ENCODE data around the gene OR10S1.

OR10S1 gene

DNA sequence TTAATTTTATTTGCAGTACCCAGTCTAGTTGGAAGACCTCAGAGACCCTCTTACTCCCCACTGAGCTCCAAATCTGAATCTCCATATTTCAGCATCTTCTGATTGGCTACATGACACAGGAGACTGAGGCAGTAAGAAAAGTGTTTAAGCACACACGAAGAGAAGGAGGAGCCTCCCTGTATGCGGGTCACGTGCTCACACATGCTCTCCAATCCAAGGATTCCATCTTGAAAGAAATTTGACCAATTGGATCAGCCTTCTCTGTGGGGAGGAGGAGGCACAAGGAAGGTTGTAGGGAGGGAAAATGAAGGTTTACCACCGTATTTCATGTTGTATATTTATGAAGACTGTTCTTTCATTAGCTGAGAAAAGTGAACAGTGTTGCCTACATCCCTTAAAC, 35.2 kb downstream of the OR10S1 start:
- no peak overlapping the region for H2AFZ ChIP-seq (ENCODE audit: low read depth, low read length)
- H3K9me3 ChIP-seq (ENCODE audit: insufficient read depth, low read length, severe bottlenecking): no peaks in the 10 kb centered on the region
- no peaks in the 10 kb centered on the region for H4K20me1 ChIP-seq (ENCODE audit: insufficient read depth, low read length)
- no peak overlapping the region for H3K9ac ChIP-seq (ENCODE audit: low read depth, low read length)
- H3K27me3 ChIP-seq (ENCODE audit: insufficient read depth, low read length, poor library complexity): peaks cover 6% of the 10 kb centered on the region
- DNase-seq: no peak
- no peak for TF ChIP-seq EZH2 (IDR thresholded peaks at IDR 0.05; ENCODE audit: borderline replicate concordance, low read depth, low read length, severe bottlenecking)
- TF ChIP-seq, protein P1, sequence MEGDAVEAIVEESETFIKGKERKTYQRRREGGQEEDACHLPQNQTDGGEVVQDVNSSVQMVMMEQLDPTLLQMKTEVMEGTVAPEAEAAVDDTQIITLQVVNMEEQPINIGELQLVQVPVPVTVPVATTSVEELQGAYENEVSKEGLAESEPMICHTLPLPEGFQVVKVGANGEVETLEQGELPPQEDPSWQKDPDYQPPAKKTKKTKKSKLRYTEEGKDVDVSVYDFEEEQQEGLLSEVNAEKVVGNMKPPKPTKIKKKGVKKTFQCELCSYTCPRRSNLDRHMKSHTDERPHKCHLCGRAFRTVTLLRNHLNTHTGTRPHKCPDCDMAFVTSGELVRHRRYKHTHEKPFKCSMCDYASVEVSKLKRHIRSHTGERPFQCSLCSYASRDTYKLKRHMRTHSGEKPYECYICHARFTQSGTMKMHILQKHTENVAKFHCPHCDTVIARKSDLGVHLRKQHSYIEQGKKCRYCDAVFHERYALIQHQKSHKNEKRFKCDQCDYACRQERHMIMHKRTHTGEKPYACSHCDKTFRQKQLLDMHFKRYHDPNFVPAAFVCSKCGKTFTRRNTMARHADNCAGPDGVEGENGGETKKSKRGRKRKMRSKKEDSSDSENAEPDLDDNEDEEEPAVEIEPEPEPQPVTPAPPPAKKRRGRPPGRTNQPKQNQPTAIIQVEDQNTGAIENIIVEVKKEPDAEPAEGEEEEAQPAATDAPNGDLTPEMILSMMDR (IDR thresholded peaks at IDR 0.05; ENCODE audit: borderline replicate concordance, extremely low read depth, low read length, poor library complexity, severe bottlenecking): no peak
- no peak overlapping the region for H3K4me2 ChIP-seq (ENCODE audit: insufficient read depth, low read length)
- ATAC-seq (ENCODE audit: insufficient read depth, low read depth): no peak
- H3K4me1 ChIP-seq (ENCODE audit: insufficient read depth, low read length): no peaks in the 10 kb centered on the region
- no peak overlapping the region for H3K27ac ChIP-seq (ENCODE audit: low read length)
- no peak overlapping the region for H3K4me3 ChIP-seq (ENCODE audit: low read depth in 1 of 2, low read length in 2 of 2)
- no peaks in the 10 kb centered on the region for H3K36me3 ChIP-seq (ENCODE audit: insufficient read depth, low read length)
- H3K79me2 ChIP-seq (ENCODE audit: insufficient read depth, low read length): no peaks in the 10 kb centered on the region

DNA sequence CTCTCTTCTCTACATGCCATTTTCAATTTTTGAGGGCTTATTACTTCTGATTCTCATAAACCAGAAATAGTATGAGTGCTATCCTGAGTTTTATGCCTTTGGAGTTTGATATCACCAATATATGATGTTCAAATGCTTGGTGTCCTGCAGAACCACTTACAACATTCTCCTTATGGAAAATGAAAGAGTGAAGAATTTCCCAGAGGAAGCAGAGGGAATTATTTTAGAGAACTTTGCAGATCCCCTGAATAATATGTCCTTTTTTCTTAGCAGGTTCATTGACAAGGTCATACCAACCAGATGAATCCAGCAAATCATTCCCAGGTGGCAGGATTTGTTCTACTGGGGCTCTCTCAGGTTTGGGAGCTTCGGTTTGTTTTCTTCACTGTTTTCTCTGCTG, 38.3 kb downstream of the OR10S1 start, which contains the start of gene OR4D5:
Gene OR4D5 (plus strand): TSS at position 301 of the 400 bp plus-strand sequence. CDS start 0 bp downstream, at position 301.
- ATAC-seq (ENCODE audit: insufficient read depth, low read depth) (no peak), DNase-seq (no peak)
- no peaks in the 10 kb centered on the region for H3K27me3 ChIP-seq (ENCODE audit: insufficient read depth, low read length, poor library complexity)
- H3K4me3 ChIP-seq (ENCODE audit: low read depth in 1 of 2, low read length in 2 of 2): no peak within 1 kb of the TSS
- H4K20me1 ChIP-seq (ENCODE audit: insufficient read depth, low read length): no peaks in the 10 kb centered on the region
- H3K4me1 ChIP-seq (ENCODE audit: insufficient read depth, low read length): no peaks in the 10 kb centered on the region
- no peak within 1 kb of the TSS for H3K9ac ChIP-seq (ENCODE audit: low read depth, low read length)
- no peaks in the 10 kb centered on the region for H3K79me2 ChIP-seq (ENCODE audit: insufficient read depth, low read length)
- H3K36me3 ChIP-seq (ENCODE audit: insufficient read depth, low read length): no peaks in the 10 kb centered on the region
- H3K27ac ChIP-seq (ENCODE audit: low read length): no peak within 1 kb of the TSS
- no peak within 1 kb of the TSS for H2AFZ ChIP-seq (ENCODE audit: low read depth, low read length)
- no peak within 1 kb of the TSS for H3K4me2 ChIP-seq (ENCODE audit: insufficient read depth, low read length)
- no peaks in the 10 kb centered on the region for H3K9me3 ChIP-seq (ENCODE audit: insufficient read depth, low read length, severe bottlenecking)
- TF ChIP-seq EZH2 (IDR thresholded peaks at IDR 0.05; ENCODE audit: borderline replicate concordance, low read depth, low read length, severe bottlenecking): no peak
- TF ChIP-seq, protein P1 (IDR thresholded peaks at IDR 0.05; ENCODE audit: borderline replicate concordance, extremely low read depth, low read length, poor library complexity, severe bottlenecking): no peak

Data from DND-41 (cell line).